ENCODE data around the gene LCK. TPM values are rescaled to one million over a fixed set of nuclear protein-coding genes. Genes with fewer than 3 reads are reported as not detected.

LCK gene
- total and polyA plus RNA-seq, 5 donors: 0.23 to 2.4 (median 1.3) TPM

DNA sequence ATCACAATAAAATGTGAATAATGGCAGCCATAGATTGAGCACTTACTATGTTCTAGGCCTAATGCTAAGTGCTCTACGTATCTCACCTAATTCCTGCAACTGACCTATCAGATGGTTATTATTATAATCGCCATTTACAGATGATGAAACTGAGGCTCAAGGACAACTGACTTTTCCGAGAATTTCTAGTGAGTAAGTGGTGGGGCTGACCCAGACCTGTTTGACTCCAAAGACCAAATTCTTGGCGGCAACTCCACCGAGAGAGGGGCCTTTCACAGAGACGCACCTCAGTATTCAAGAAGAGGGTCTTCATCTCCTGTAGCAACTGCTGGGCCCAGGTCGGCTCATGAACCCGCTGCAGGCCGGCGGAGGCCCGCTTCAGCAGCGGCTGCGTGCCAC is 29.5 kb upstream of the LCK start:
- Histone ChIP-seq H3K4me1 (ENCODE audit: control insufficient read depth, insufficient read depth, low read length) (peaks cover 8% of the 10 kb centered on the region), H3K9me3 (ENCODE audit: control insufficient read depth, low read length) (no peaks in the 10 kb centered on the region), H3K27me3 (ENCODE audit: control insufficient read depth, insufficient read depth) (no peaks in the 10 kb centered on the region), H3K4me3 (ENCODE audit: low read length) (peak overlapping the region; percentile 99), H3K27ac (ENCODE audit: low read length) (no peak overlapping the region)
- DNase-seq: no peak
- intact Hi-C loops (cut with DNase I): no loop called here
- no peak for ATAC-seq
- 7% methylated on average over 13 of the region's 13 CpGs for WGBS

DNA sequence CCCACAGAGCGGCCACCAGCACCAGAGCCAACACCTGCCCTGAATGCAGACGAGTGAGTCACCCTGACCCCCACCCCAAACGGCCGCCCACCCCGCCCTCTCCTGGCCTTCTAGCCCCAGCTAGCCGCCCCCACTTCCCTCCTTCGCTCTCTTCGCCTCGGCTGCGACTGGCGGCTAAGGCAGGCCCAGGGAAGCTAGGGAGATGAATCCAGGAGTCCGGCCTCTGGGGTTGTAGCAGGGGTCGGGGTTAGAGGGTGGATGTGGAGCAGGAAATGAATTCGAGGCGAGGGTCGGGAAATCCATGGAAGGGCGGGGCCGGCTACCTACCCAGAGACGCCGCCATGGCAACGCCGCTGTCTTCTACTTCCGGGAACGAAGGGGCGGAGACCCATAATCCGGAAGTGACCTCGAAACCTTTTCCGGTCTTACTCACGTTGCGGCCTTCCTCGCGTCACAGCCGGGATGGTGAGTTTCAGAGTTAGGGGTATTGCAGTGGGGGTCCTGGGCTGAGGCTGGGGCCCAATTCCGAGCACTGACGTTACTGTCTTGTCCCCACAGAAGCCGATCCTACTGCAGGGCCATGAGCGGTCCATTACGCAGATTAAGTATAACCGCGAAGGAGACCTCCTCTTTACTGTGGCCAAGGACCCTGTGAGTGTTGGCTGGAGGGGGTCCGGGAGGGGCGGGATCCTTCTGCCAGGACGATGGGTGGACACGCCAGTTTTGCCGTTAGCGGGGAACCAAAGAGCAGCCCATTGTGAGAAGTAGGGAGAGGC is 28.9 kb upstream of the LCK start, which contains the start of the genes EIF3I and TMEM234:
EIF3I (plus strand) TSS at position 428 of the 776 bp plus-strand sequence; CDS start at position 463, 35 bp downstream.
TMEM234 (minus strand) TSS at position 374 of the 776 bp plus-strand sequence; CDS start at position 343, 31 bp downstream.
- WGBS: under 1% methylated on average over 46 of the region's 46 CpGs
- peak; percentile 95 to 96 for ATAC-seq
- peak; percentile 93 to 97 (median 95) for DNase-seq
- Histone ChIP-seq H3K4me3 (ENCODE audit: low read length) (peak within 1 kb of the TSS; percentile 99), H3K4me1 (ENCODE audit: control insufficient read depth, insufficient read depth, low read length) (peaks cover 8% of the 10 kb centered on the region), H3K27ac (ENCODE audit: low read length) (peak within 1 kb of the TSS; percentile 98), H3K9me3 (ENCODE audit: control insufficient read depth, low read length) (no peaks in the 10 kb centered on the region), H3K27me3 (ENCODE audit: control insufficient read depth, insufficient read depth) (no peaks in the 10 kb centered on the region)
- intact Hi-C loops (cut with DNase I): no loop called here

DNA sequence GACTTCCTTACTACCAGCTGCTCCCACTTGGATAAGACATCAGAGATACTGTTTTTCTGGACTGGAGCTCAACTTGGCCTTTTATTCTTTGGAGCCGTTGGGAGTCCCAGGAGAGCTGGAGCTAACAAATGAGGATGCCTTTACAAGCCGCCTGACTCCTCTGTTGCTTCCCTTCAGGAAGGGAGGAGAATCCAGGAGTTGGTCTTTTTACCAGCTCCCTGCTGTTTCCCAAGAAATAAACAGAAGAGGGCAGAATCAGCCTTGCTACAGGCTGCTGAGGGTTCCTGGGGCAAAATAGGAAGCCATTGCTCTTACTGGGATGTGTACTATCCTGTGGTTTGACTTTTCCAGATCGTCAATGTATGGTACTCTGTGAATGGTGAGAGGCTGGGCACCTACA is 27.4 kb upstream of the LCK start:
- no peaks in the 10 kb centered on the region for H3K27me3 ChIP-seq (ENCODE audit: control insufficient read depth, insufficient read depth)
- 59% methylated on average over 3 of the region's 3 CpGs for WGBS
- H3K27ac ChIP-seq (ENCODE audit: low read length): peak overlapping the region; percentile 46
- DNase-seq (no peak), ATAC-seq (no peak)
- H3K9me3 ChIP-seq (ENCODE audit: control insufficient read depth, low read length): no peaks in the 10 kb centered on the region
- H3K4me1 ChIP-seq (ENCODE audit: control insufficient read depth, insufficient read depth, low read length): peaks cover 8% of the 10 kb centered on the region
- intact Hi-C loops (cut with DNase I): no loop called here
- H3K4me3 ChIP-seq (ENCODE audit: low read length): no peak overlapping the region

DNA sequence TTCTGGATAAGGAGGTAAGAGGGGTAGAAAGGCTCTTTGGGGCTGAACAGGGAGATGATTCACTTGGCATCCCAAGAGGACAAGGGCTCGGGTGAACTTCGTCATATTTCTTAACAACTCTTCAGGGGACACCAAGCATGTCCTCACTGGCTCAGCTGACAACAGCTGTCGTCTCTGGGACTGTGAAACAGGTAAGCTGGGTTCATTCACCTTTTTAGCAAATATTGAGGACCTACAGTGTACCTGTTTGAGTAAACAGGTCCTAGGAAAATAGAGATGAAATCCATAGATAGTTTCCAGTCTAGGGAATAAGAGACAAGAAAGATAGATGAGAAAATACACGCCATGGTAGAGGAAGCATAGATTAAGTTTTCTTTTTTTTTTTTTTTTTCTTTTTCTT is 26.8 kb upstream of the LCK start:
- H3K4me1 ChIP-seq (ENCODE audit: control insufficient read depth, insufficient read depth, low read length): peaks cover 8% of the 10 kb centered on the region
- H3K27ac ChIP-seq (ENCODE audit: low read length): no peak overlapping the region
- intact Hi-C loops (cut with DNase I): no loop called here
- no peak overlapping the region for H3K4me3 ChIP-seq (ENCODE audit: low read length)
- ATAC-seq: no peak
- H3K9me3 ChIP-seq (ENCODE audit: control insufficient read depth, low read length): no peaks in the 10 kb centered on the region
- DNase-seq: no peak
- H3K27me3 ChIP-seq (ENCODE audit: control insufficient read depth, insufficient read depth): no peaks in the 10 kb centered on the region
- WGBS: 86% methylated on average over 4 of the region's 4 CpGs

DNA sequence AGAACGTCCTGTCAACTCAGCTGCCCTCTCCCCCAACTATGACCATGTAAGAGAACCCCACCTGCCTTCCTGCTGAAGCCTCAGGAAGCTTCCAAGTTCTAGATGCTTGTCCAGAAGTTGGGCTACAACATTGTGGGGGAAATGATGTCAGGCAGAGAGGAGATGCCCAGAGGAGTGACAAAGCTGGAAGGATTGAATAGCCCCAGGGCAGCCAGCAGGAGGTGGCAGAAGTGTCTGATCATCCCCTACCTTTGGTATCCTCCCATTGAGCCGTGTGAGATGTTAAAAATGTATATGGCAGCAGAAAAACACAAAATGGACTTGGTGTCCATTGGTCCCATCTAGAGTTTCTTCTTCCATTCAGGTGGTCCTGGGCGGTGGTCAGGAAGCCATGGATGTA is 22.3 kb upstream of the LCK start:
- no peaks in the 10 kb centered on the region for H3K9me3 ChIP-seq (ENCODE audit: control insufficient read depth, low read length)
- H3K27ac ChIP-seq (ENCODE audit: low read length): no peak overlapping the region
- ATAC-seq (no peak), DNase-seq (no peak)
- H3K4me3 ChIP-seq (ENCODE audit: low read length): no peak overlapping the region
- intact Hi-C loops (cut with DNase I): loop anchor here in 1 of 4 donors (5.0 kb wide), 1 partner anchor 89 kb away; no protein-coding TSS in a partner anchor
- H3K27me3 ChIP-seq (ENCODE audit: control insufficient read depth, insufficient read depth): no peaks in the 10 kb centered on the region
- WGBS: 78% methylated on average over 3 of the region's 3 CpGs
- no peaks in the 10 kb centered on the region for H3K4me1 ChIP-seq (ENCODE audit: control insufficient read depth, insufficient read depth, low read length)

DNA sequence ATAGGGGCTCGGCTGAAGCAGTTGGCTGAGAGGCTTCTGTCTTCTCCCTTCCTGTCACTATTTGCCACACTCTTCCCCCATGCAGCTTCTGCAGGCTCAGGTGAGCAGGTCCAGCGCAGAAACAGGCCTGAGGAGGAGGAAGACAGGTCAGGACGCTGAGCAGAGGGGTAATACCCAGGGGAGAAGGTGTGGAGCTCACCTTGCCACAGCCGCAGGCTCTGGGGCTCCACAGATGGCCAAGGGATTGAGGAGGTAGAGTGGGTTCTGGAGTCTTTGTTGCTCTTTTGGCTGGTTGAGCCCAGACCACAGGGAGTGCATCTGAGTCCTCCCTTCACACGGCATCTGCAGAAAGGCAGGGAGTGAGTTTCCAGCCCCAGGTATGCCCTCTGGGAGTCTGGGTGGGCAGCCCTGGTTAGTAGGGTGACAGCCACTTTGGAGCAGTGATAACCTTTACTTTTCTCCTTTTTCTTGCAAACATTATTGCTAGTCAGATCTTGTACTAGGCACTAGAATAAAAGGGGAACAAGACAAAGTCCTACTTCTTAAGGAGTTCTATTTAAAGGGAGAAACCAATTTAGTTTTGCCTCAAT is 19.1 kb upstream of the LCK start:
- intact Hi-C loops (cut with DNase I): no loop called here

DNA sequence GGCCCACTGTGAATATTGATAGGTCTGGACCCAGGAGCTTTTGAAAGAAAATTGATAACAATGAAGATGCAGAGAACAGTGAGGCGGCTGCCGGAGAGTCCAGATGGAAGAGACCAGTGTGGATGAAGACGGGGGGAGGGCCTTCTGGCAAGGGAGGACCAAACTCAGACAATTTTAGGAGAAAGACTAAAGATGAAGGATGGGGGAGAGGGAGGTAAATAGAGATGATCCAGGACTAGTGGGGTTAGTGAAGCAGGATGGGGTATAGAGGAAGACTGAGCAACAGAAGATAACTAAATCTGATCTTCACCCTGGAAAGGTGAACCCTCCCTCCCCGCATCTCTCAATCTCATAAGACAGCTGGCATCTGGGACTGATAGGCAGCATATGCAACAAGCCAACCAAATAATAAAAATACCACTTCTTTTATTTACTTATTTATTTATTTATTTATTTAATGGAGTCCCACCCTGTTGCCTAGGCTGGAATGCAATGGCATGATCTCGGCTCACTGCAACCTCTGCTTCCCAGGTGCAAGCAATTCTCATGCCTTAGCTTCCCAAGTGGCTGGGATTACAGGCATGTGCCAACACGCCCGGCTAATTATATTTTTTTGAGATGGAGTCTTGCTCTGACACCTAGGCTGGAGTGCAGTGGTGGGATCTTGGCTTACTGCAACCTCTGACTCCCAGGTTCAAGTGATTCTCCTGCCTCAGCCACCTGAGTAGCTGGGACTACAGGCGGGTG is 18.3 kb upstream of the LCK start:
- ATAC-seq (no peak), DNase-seq (peak in 1 of 3 donors; percentile 11)
- H3K4me3 ChIP-seq (ENCODE audit: low read length): no peak overlapping the region
- 86% methylated on average over 8 of the region's 8 CpGs for WGBS
- no peak overlapping the region for H3K27ac ChIP-seq (ENCODE audit: low read length)
- H3K9me3 ChIP-seq (ENCODE audit: control insufficient read depth, low read length): no peaks in the 10 kb centered on the region
- no peaks in the 10 kb centered on the region for H3K4me1 ChIP-seq (ENCODE audit: control insufficient read depth, insufficient read depth, low read length)
- intact Hi-C loops (cut with DNase I): no loop called here
- H3K27me3 ChIP-seq (ENCODE audit: control insufficient read depth, insufficient read depth): no peaks in the 10 kb centered on the region

More for the DNA sequence above, 19.1 kb upstream of the LCK start:
- 79% methylated on average over 5 of the region's 5 CpGs for WGBS
- Histone ChIP-seq H3K4me1 (ENCODE audit: control insufficient read depth, insufficient read depth, low read length) (no peaks in the 10 kb centered on the region), H3K27ac (ENCODE audit: low read length) (no peak overlapping the region), H3K27me3 (ENCODE audit: control insufficient read depth, insufficient read depth) (no peaks in the 10 kb centered on the region), H3K9me3 (ENCODE audit: control insufficient read depth, low read length) (no peaks in the 10 kb centered on the region), H3K4me3 (ENCODE audit: low read length) (no peak overlapping the region)
- ATAC-seq (no peak), DNase-seq (peak in 1 of 3 donors; percentile 10)

DNA sequence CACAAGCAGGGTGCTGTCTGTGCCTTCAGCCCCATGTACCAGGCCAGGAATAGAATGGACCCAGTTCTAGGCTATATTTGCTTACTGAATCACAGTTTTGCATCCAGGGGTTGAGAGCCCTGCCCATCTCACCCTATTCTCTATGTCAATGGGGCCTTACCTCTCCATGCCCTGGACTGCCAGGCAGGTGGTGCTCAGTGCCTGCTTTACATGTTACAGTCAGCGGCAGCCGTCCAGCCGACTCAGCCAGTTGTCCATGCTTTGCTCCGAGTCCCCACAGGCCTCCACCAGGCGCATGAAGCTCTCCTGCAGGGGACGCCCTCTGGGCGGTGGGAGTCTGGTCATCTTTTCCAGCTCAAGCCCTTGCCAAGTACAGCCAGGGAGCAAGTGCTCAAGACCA is 16.3 kb upstream of the LCK start:
- Histone ChIP-seq H3K27ac (ENCODE audit: low read length) (no peak overlapping the region), H3K4me1 (ENCODE audit: control insufficient read depth, insufficient read depth, low read length) (no peaks in the 10 kb centered on the region), H3K4me3 (ENCODE audit: low read length) (no peak overlapping the region), H3K9me3 (ENCODE audit: control insufficient read depth, low read length) (no peaks in the 10 kb centered on the region), H3K27me3 (ENCODE audit: control insufficient read depth, insufficient read depth) (no peaks in the 10 kb centered on the region)
- WGBS: 83% methylated on average over 7 of the region's 7 CpGs
- peak in 1 of 3 donors; percentile 18 for DNase-seq
- peak in 1 of 2 donors; percentile 4 for ATAC-seq
- intact Hi-C loops (cut with DNase I): no loop called here

DNA sequence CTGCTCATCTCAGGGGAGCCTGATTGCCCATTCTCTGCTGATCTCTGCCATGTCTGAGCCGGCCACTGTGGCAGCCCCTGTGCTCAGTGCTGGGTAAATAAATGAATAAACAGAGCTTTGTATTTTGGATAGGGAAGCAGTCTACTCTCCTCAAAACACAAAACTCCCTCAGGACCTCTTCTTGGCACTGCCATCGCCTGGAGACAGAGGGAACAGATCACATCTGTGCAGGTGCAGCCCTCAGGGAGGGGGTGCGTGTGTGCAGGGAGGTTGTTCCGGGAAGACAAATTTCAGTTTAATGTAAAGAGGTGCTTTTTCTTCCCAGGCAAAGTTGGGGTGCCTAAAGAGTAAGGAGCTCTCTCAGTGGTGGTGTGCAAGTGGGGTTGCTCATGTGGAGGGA is 11.7 kb upstream of the LCK start:
- DNase-seq: no peak
- Histone ChIP-seq H3K4me1 (ENCODE audit: control insufficient read depth, insufficient read depth, low read length) (no peaks in the 10 kb centered on the region), H3K27me3 (ENCODE audit: control insufficient read depth, insufficient read depth) (no peaks in the 10 kb centered on the region), H3K4me3 (ENCODE audit: low read length) (no peak overlapping the region), H3K9me3 (ENCODE audit: control insufficient read depth, low read length) (no peaks in the 10 kb centered on the region), H3K27ac (ENCODE audit: low read length) (no peak overlapping the region)
- intact Hi-C loops (cut with DNase I): no loop called here
- WGBS: 61% methylated on average over 4 of the region's 4 CpGs
- ATAC-seq: no peak

DNA sequence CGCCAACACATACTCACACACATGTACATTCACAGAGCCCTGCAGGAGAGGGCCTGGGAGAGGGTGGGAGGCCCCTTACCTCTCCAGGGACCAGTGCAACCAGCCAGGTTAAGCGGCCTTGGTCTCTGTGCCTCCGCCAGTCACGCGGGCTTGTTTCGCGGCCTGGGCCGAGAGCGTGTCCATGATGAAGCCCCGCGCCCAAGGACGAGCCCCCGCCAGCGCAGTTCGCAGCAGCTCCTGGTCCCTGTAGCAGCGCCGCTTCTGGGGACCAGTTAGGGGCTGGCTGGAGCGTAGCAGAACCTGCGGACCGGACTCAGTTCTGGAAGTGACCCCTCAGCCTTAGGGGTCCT is 11.3 kb upstream of the LCK start:
- WGBS: 60% methylated on average over 20 of the region's 20 CpGs
- no peaks in the 10 kb centered on the region for H3K9me3 ChIP-seq (ENCODE audit: control insufficient read depth, low read length)
- H3K27ac ChIP-seq (ENCODE audit: low read length): no peak overlapping the region
- peak in 2 of 3 donors; percentile 59 to 61 for DNase-seq
- no peaks in the 10 kb centered on the region for H3K4me1 ChIP-seq (ENCODE audit: control insufficient read depth, insufficient read depth, low read length)
- ATAC-seq: no peak
- intact Hi-C loops (cut with DNase I): loop anchor here in 1 of 4 donors (10.0 kb wide), 1 partner anchor 55 kb away; the partner anchor contains the start of gene HDAC1
- no peaks in the 10 kb centered on the region for H3K27me3 ChIP-seq (ENCODE audit: control insufficient read depth, insufficient read depth)
- H3K4me3 ChIP-seq (ENCODE audit: low read length): peak overlapping the region; percentile 63
